Measurements from ENCODE around the gene DMBT1.

DNA sequence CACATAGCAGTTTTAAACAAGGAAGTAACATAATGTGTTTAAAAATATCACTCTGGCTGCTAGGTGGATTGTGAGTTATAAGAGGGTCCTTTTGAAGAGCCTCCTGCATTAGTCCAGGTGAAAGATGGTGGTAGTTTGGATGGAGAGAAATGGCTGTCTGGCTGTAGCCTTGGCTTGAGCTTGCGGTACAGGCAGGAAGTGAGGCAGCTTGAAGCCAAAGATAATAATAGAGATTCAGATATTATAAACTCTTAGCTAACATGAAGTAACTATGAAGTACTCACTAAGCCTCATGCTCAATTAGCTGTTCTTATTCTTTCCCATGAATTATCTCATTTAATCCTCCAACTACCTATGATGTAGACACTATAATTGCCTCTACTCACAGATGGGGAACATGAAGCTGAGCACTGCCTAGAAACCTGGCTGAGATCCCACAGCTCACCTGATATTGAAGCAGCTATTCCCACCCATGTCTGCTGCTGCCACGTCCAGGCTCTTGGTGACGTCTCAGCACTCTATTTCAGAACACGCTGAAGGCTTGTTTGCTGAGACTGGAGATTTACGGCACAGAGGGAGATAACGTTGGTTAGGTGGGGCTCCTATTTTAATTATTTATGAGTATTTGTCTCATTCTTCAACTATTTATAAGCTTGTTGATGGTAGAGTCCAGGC is 128.7 kb downstream of the DMBT1 start:
- TF ChIP-seq, protein P1, sequence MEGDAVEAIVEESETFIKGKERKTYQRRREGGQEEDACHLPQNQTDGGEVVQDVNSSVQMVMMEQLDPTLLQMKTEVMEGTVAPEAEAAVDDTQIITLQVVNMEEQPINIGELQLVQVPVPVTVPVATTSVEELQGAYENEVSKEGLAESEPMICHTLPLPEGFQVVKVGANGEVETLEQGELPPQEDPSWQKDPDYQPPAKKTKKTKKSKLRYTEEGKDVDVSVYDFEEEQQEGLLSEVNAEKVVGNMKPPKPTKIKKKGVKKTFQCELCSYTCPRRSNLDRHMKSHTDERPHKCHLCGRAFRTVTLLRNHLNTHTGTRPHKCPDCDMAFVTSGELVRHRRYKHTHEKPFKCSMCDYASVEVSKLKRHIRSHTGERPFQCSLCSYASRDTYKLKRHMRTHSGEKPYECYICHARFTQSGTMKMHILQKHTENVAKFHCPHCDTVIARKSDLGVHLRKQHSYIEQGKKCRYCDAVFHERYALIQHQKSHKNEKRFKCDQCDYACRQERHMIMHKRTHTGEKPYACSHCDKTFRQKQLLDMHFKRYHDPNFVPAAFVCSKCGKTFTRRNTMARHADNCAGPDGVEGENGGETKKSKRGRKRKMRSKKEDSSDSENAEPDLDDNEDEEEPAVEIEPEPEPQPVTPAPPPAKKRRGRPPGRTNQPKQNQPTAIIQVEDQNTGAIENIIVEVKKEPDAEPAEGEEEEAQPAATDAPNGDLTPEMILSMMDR (IDR thresholded peaks at IDR 0.05) = no peak
- TF ChIP-seq POLR2A (IDR thresholded peaks at IDR 0.05) = no peak
